ENCODE results near the gene FOCAD.

FOCAD gene

DNA sequence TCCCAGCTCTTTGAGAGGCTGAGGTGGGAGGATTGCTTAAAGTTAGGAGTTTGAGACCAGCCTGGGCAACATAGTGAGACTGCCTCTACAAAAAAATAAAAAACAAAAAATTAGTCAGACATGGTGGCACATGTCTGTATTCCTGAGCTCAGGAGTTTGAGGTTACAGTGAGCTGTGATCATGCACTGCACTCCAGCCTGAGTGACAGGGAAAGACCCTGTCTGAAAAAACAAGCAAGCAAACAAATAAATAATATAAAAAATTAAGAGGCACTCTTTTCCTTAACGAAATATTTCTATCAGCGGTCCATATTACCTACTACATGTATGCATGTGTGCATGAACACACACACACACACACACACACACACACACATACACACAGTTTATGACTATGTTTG lies 20.9 kb upstream of the FOCAD start:
- Histone ChIP-seq H3K14ac (ENCODE audit: low read length) (no peak overlapping the region), H3K9me3 (replicated peaks in 1 of 2; ENCODE audit: control insufficient read depth in 2 of 2, insufficient read depth in 1 of 2, low read depth in 1 of 2, low read length in 2 of 2) (no peaks in the 10 kb centered on the region), H3K4me2 (ENCODE audit: insufficient read depth, low read length, poor library complexity, severe bottlenecking) (no peak overlapping the region), H4K91ac (ENCODE audit: low read depth, low read length, poor library complexity) (no peak overlapping the region), H3K4me1 (ENCODE audit: control insufficient read depth in 2 of 2, insufficient read depth in 1 of 2, low read depth in 1 of 2, low read length in 2 of 2) (peaks cover 2 to 15% of the 10 kb centered on the region in 2 donors), H3K27ac (replicated peaks; ENCODE audit: low read length) (no peak overlapping the region), H2AK5ac (ENCODE audit: low read depth, low read length) (no peak overlapping the region), H4K8ac (ENCODE audit: low read depth, low read length) (no peak overlapping the region), H3K79me1 (ENCODE audit: low read depth, low read length) (no peaks in the 10 kb centered on the region), H3K9ac (ENCODE audit: low read depth, low read length, poor library complexity) (no peak overlapping the region), H2BK15ac (ENCODE audit: low read length) (no peak overlapping the region), H3K4me3 (ENCODE audit: low read length in 2 of 2) (no peak overlapping the region), H3K4ac (ENCODE audit: low read length) (no peak overlapping the region), H2AFZ (ENCODE audit: low read length) (no peak overlapping the region), H3K23ac (ENCODE audit: low read depth, low read length, poor library complexity) (no peak overlapping the region), H2BK120ac (ENCODE audit: low read depth, low read length) (no peak overlapping the region), H2BK12ac (ENCODE audit: low read length) (no peak overlapping the region), H2BK5ac (ENCODE audit: low read length) (no peak overlapping the region), H3K27me3 (ENCODE audit: control insufficient read depth in 3 of 3, insufficient read depth in 3 of 3, low read depth in 1 of 3, low read length in 3 of 3) (no peaks in the 10 kb centered on the region), H3K36me3 (replicated peaks in 1 of 2; ENCODE audit: control insufficient read depth in 2 of 2, insufficient read depth in 2 of 2, low read length in 2 of 2) (no peaks in the 10 kb centered on the region), H3K18ac (ENCODE audit: low read length) (no peak overlapping the region)
- WGBS, 2 donors (ENCODE audit: extremely low coverage in 2 of 2, insufficient read length in 2 of 2, insufficient replicate concordance in 1 of 2) = no CpG with 5 or more reads among the region's 2 CpGs
- DNase-seq (ENCODE audit: low spot score) = no peak

DNA sequence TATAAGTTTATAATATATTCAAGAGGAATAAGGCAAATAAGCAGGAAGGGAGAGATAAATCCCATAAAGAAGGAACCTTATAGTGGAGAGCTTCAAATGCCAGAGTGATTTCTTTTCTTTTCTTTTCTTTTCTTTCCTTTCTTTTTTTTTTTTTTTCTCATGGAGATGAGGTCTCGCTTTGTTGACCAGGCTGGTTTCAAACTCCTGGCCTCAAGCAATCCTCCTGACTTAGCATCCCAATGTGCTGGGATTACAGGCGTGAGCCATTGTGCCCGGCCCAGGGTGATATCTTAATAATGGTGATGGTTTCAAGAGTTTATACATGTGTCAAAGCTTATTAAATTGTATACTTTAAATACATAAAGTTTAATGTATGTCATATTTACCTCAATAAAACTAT lies 19.6 kb upstream of the FOCAD start:
- H3K23ac ChIP-seq (ENCODE audit: low read depth, low read length, poor library complexity) = no peak overlapping the region
- DNase-seq (ENCODE audit: low spot score) = no peak
- no peak overlapping the region for H2AFZ ChIP-seq (ENCODE audit: low read length)
- H2BK120ac ChIP-seq (ENCODE audit: low read depth, low read length) = no peak overlapping the region
- no peak overlapping the region for H3K9ac ChIP-seq (ENCODE audit: low read depth, low read length, poor library complexity)
- H2BK12ac ChIP-seq (ENCODE audit: low read length) = no peak overlapping the region
- no peak overlapping the region for H4K8ac ChIP-seq (ENCODE audit: low read depth, low read length)
- H3K4me1 ChIP-seq (ENCODE audit: control insufficient read depth in 2 of 2, insufficient read depth in 1 of 2, low read depth in 1 of 2, low read length in 2 of 2) = peaks cover 2 to 14% of the 10 kb centered on the region in 2 donors
- H3K9me3 ChIP-seq (replicated peaks in 1 of 2; ENCODE audit: control insufficient read depth in 2 of 2, insufficient read depth in 1 of 2, low read depth in 1 of 2, low read length in 2 of 2) = no peaks in the 10 kb centered on the region
- H3K4me3 ChIP-seq (ENCODE audit: low read length in 2 of 2) = no peak overlapping the region
- WGBS, 2 donors (ENCODE audit: extremely low coverage in 2 of 2, insufficient read length in 2 of 2, insufficient replicate concordance in 1 of 2) = no CpG with 5 or more reads among the region's 3 CpGs
- H3K4ac ChIP-seq (ENCODE audit: low read length) = no peak overlapping the region
- no peak overlapping the region for H3K27ac ChIP-seq (replicated peaks; ENCODE audit: low read length)
- H2AK5ac ChIP-seq (ENCODE audit: low read depth, low read length) = no peak overlapping the region
- H3K4me2 ChIP-seq (ENCODE audit: insufficient read depth, low read length, poor library complexity, severe bottlenecking) = no peak overlapping the region
- H3K14ac ChIP-seq (ENCODE audit: low read length) = no peak overlapping the region
- H3K27me3 ChIP-seq (ENCODE audit: control insufficient read depth in 3 of 3, insufficient read depth in 3 of 3, low read depth in 1 of 3, low read length in 3 of 3) = no peaks in the 10 kb centered on the region
- H3K36me3 ChIP-seq (replicated peaks in 1 of 2; ENCODE audit: control insufficient read depth in 2 of 2, insufficient read depth in 2 of 2, low read length in 2 of 2) = no peaks in the 10 kb centered on the region
- H3K18ac ChIP-seq (ENCODE audit: low read length) = no peak overlapping the region
- no peak overlapping the region for H2BK5ac ChIP-seq (ENCODE audit: low read length)
- H4K91ac ChIP-seq (ENCODE audit: low read depth, low read length, poor library complexity) = no peak overlapping the region
- no peaks in the 10 kb centered on the region for H3K79me1 ChIP-seq (ENCODE audit: low read depth, low read length)
- H2BK15ac ChIP-seq (ENCODE audit: low read length) = no peak overlapping the region

DNA sequence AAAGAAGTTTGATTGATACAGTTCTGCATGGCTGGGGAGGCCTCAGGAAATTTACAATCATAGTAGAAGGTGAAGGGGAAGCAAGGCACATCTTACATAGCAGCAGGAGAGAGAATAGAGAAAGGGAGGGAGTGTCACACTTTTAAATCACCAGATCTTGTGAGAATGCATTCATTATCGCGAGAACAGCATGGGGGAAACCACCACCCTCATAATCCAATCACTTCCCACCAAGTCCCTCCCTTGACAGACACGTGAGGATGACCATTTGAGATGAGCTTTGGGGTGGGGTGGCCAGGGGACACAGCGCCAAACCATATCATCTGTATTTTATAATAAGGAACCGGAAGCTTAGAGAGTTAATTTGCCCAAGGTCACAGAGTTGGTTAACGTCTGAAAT lies 13.7 kb upstream of the FOCAD start:
- H3K4me1 ChIP-seq (ENCODE audit: control insufficient read depth in 2 of 2, insufficient read depth in 1 of 2, low read depth in 1 of 2, low read length in 2 of 2) = peaks cover 0 to 3% of the 10 kb centered on the region in 2 donors
- no peak overlapping the region for H3K23ac ChIP-seq (ENCODE audit: low read depth, low read length, poor library complexity)
- H3K18ac ChIP-seq (ENCODE audit: low read length) = no peak overlapping the region
- H3K79me1 ChIP-seq (ENCODE audit: low read depth, low read length) = no peaks in the 10 kb centered on the region
- H3K4me2 ChIP-seq (ENCODE audit: insufficient read depth, low read length, poor library complexity, severe bottlenecking) = no peak overlapping the region
- no peak overlapping the region for H3K27ac ChIP-seq (replicated peaks; ENCODE audit: low read length)
- no peak overlapping the region for H2BK5ac ChIP-seq (ENCODE audit: low read length)
- WGBS, 2 donors (ENCODE audit: extremely low coverage in 2 of 2, insufficient read length in 2 of 2, insufficient replicate concordance in 1 of 2) = no CpG with 5 or more reads among the region's 6 CpGs
- H2BK12ac ChIP-seq (ENCODE audit: low read length) = no peak overlapping the region
- no peak overlapping the region for H2AFZ ChIP-seq (ENCODE audit: low read length)
- no peak for DNase-seq (ENCODE audit: low spot score)
- no peak overlapping the region for H2AK5ac ChIP-seq (ENCODE audit: low read depth, low read length)
- no peaks in the 10 kb centered on the region for H3K36me3 ChIP-seq (replicated peaks in 1 of 2; ENCODE audit: control insufficient read depth in 2 of 2, insufficient read depth in 2 of 2, low read length in 2 of 2)
- no peak overlapping the region for H3K9ac ChIP-seq (ENCODE audit: low read depth, low read length, poor library complexity)
- H4K8ac ChIP-seq (ENCODE audit: low read depth, low read length) = no peak overlapping the region
- no peaks in the 10 kb centered on the region for H3K27me3 ChIP-seq (ENCODE audit: control insufficient read depth in 3 of 3, insufficient read depth in 3 of 3, low read depth in 1 of 3, low read length in 3 of 3)
- H2BK120ac ChIP-seq (ENCODE audit: low read depth, low read length) = no peak overlapping the region
- H4K91ac ChIP-seq (ENCODE audit: low read depth, low read length, poor library complexity) = no peak overlapping the region
- H2BK15ac ChIP-seq (ENCODE audit: low read length) = no peak overlapping the region
- H3K14ac ChIP-seq (ENCODE audit: low read length) = no peak overlapping the region
- no peak overlapping the region for H3K4me3 ChIP-seq (ENCODE audit: low read length in 2 of 2)
- no peak overlapping the region for H3K4ac ChIP-seq (ENCODE audit: low read length)
- H3K9me3 ChIP-seq (replicated peaks in 1 of 2; ENCODE audit: control insufficient read depth in 2 of 2, insufficient read depth in 1 of 2, low read depth in 1 of 2, low read length in 2 of 2) = no peaks in the 10 kb centered on the region

DNA sequence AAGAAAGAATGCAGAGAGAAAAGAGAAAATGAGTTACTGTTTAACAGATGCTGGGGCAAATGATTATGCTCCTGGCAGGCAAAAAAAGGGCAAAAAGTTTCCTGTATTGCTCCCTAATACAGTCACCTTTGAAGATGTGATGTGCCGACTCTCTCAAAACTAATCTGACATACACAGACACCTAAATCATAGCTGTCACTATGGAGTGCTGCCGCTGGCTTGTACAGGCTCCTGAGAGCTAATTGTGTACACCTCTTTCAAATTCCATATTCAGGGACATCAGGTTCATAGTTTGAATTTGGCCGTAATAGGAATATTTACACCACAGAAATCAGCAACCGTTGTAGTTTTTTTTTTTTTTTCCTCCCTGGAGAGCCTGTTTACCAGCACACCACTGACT lies 12.4 kb upstream of the FOCAD start:
- Histone ChIP-seq H3K4me1 (ENCODE audit: control insufficient read depth in 2 of 2, insufficient read depth in 1 of 2, low read depth in 1 of 2, low read length in 2 of 2) (peaks cover 0 to 3% of the 10 kb centered on the region in 2 donors), H4K8ac (ENCODE audit: low read depth, low read length) (no peak overlapping the region), H3K4me2 (ENCODE audit: insufficient read depth, low read length, poor library complexity, severe bottlenecking) (no peak overlapping the region), H2AFZ (ENCODE audit: low read length) (no peak overlapping the region), H2BK120ac (ENCODE audit: low read depth, low read length) (no peak overlapping the region), H3K27ac (replicated peaks; ENCODE audit: low read length) (no peak overlapping the region), H3K79me1 (ENCODE audit: low read depth, low read length) (no peaks in the 10 kb centered on the region), H3K4ac (ENCODE audit: low read length) (no peak overlapping the region), H3K4me3 (ENCODE audit: low read length in 2 of 2) (no peak overlapping the region), H3K9ac (ENCODE audit: low read depth, low read length, poor library complexity) (no peak overlapping the region), H2BK12ac (ENCODE audit: low read length) (no peak overlapping the region), H3K14ac (ENCODE audit: low read length) (no peak overlapping the region), H3K23ac (ENCODE audit: low read depth, low read length, poor library complexity) (no peak overlapping the region), H3K18ac (ENCODE audit: low read length) (no peak overlapping the region), H2BK5ac (ENCODE audit: low read length) (no peak overlapping the region), H3K9me3 (replicated peaks in 1 of 2; ENCODE audit: control insufficient read depth in 2 of 2, insufficient read depth in 1 of 2, low read depth in 1 of 2, low read length in 2 of 2) (peaks cover 0 to 5% of the 10 kb centered on the region in 2 donors), H2BK15ac (ENCODE audit: low read length) (no peak overlapping the region), H4K91ac (ENCODE audit: low read depth, low read length, poor library complexity) (no peak overlapping the region), H3K36me3 (replicated peaks in 1 of 2; ENCODE audit: control insufficient read depth in 2 of 2, insufficient read depth in 2 of 2, low read length in 2 of 2) (no peaks in the 10 kb centered on the region), H2AK5ac (ENCODE audit: low read depth, low read length) (no peak overlapping the region), H3K27me3 (ENCODE audit: control insufficient read depth in 3 of 3, insufficient read depth in 3 of 3, low read depth in 1 of 3, low read length in 3 of 3) (no peaks in the 10 kb centered on the region)
- no peak for DNase-seq (ENCODE audit: low spot score)
- no CpG with 5 or more reads among the region's 4 CpGs for WGBS, 2 donors (ENCODE audit: extremely low coverage in 2 of 2, insufficient read length in 2 of 2, insufficient replicate concordance in 1 of 2)

Measured in neuronal stem cell (in vitro differentiated cells).